Lung (tissue), 12 donors: ENCODE measurements around the gene ANKRD13B. TPM values are rescaled to one million over a fixed set of nuclear protein-coding genes. Genes with fewer than 3 reads are reported as not detected.

Experiments used
- ATAC-seq: fragments of 200-7000 bp; cut with Tn5 transposase; one replicate; pipeline ENCODE4 v1.9.1; 2020; ENCODE audit warnings: moderate number of reproducible peaks; ENCODE audit not compliant: insufficient read depth, low FRiP score
- DNase-seq, 3 donors: peaks; one replicate each; pipeline ENCODE4 v3.0.0-alpha.2; 2013 to 2017
- H3K27ac ChIP-seq, 2 donors: one replicate each; pipeline ENCODE4 v1.5.1; 2013; ENCODE audit warnings: mild to moderate bottlenecking in 2 of 2, moderate library complexity in 2 of 2, control low read depth in 1 of 2, inconsistent platforms in 1 of 2, low read depth in 1 of 2, low read length in 1 of 2
- H3K27me3 ChIP-seq, 3 donors: one replicate each; pipeline ENCODE4 v1.5.1; 2013; ENCODE audit warnings: low read length in 2 of 3; ENCODE audit not compliant: control insufficient read depth in 3 of 3, insufficient read depth in 3 of 3
- H3K36me3 ChIP-seq, 4 donors: one replicate each; pipeline ENCODE4 v1.5.1; 2013; ENCODE audit warnings: low read length in 4 of 4, mild to moderate bottlenecking in 1 of 4, moderate library complexity in 1 of 4; ENCODE audit not compliant: control insufficient read depth in 4 of 4, insufficient read depth in 4 of 4
- H3K4me1 ChIP-seq, 5 donors: one replicate each; pipeline ENCODE4 v1.5.1; 2013; ENCODE audit warnings: low read length in 5 of 5, mild to moderate bottlenecking in 2 of 5, moderate library complexity in 1 of 5; ENCODE audit not compliant: control insufficient read depth in 5 of 5, insufficient read depth in 5 of 5
- H3K4me3 ChIP-seq: one replicate; pipeline ENCODE4 v1.5.1; 2013; ENCODE audit warnings: mild to moderate bottlenecking, control low read depth, moderate library complexity
- H3K9ac ChIP-seq, 2 donors: one replicate each; pipeline ENCODE4 v1.5.1; 2013; ENCODE audit warnings: low read length in 2 of 2, control low read depth in 1 of 2; ENCODE audit not compliant: insufficient read depth in 1 of 2
- H3K9me3 ChIP-seq, 4 donors: one replicate each; pipeline ENCODE4 v1.5.1; 2013; ENCODE audit warnings: low read length in 3 of 4, mild to moderate bottlenecking in 1 of 4, moderate library complexity in 1 of 4; ENCODE audit not compliant: control insufficient read depth in 4 of 4, insufficient read depth in 3 of 4
- WGBS, 2 donors: extraction: QIAGEN DNeasy Blood & Tissue Kit; methylation state at CpG; one replicate each; pipeline ENCODE4 v1.1.7; 2013; 5-methylcytosine and 5-hydroxymethylcytosine counted together
- polyA plus RNA-seq, 2 donors: library from polyadenylated mRNA; stranded (reverse); fragments of 200-250 nt; gene quantifications; one replicate each; pipeline ENCODE4 v1.2.1, GENCODE V29; 2013
- total RNA-seq, 2 donors: library from RNA; depleted of rRNA in 1 of 2; stranded (reverse); fragments of >200 nt in 1 of 2; gene quantifications; one replicate each; pipeline ENCODE4 v1.2.1, GENCODE V29; 2014 to 2021
- TF ChIP-seq, protein P1 (sequence below): IDR thresholded peaks from 2 replicates; pipeline ENCODE4 v1.5.1; 2012; ENCODE audit warnings: mild to moderate bottlenecking; ENCODE audit errors: control extremely low read depth, extremely low read depth
- donor health status: control.
- donor health status: control.
- donor health status: Bipolar disorder and iron deficiency.
- donor health status: healthy.
- donor health status: DM: yes; HTN: yes; CAD: no.

ANKRD13B gene
- total and polyA plus RNA-seq, 4 donors: 2.7 to 6.9 (median 4.9) TPM

DNA sequence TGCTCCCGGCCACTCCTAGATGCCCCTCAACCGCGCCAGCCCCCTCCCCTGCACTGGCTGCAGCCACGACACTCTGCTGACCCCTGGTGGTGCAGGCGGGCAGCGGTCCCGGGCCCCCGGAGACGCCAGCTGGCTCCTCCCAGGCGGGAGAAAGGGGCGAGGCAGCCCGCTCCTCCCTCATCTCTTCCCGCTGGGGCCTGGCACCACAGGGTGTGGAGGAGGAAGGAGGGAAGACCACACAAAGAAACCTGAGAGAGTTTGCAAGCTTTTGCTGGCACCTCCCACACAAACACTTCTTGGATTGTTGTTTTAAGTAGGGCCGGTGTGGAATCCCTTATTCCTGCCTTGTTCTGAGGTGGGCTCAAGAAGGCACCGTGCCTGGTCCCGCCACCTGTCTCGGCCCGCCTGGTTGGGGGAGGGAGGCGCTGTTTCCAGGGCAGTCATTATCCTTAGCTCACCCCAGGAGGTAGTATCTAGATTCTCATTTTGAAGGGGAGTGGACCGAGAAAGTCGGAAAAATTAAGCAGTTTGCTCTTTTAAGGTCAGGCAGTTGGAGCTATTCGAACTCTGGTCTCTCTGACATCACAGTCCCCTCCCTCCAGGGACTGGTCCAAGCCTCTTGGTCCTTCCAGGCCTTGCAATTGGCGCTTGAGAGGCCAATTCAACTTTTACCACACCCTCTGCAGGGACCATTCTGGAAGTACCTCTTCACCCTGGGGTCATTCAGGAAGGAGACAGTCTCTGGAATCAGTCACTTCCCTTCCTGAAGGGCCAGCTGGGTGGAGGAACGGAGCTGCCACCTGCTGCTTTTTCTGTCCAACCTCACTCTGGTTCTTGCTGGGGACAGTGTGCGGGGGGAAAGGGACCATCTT is 959 bp upstream of the ANKRD13B start:
- no peaks in the 10 kb centered on the region for H3K9me3 ChIP-seq
- DNase-seq: peak; percentile 93 to 95 (median 95)
- peak; percentile 70 for ATAC-seq
- no peak overlapping the region for H3K9ac ChIP-seq
- H3K4me3 ChIP-seq: no peak overlapping the region
- H3K27me3 ChIP-seq: no peaks in the 10 kb centered on the region
- peak overlapping the region in 1 of 2 donors; percentile 4 for H3K27ac ChIP-seq
- H3K36me3 ChIP-seq: no peaks in the 10 kb centered on the region
- H3K4me1 ChIP-seq: peaks cover 10 to 68% (median 31%) of the 10 kb centered on the region in 5 donors
- 10 to 12% methylated on average over 25 of the region's 25 CpGs for WGBS, 2 donors
- TF ChIP-seq, protein P1, sequence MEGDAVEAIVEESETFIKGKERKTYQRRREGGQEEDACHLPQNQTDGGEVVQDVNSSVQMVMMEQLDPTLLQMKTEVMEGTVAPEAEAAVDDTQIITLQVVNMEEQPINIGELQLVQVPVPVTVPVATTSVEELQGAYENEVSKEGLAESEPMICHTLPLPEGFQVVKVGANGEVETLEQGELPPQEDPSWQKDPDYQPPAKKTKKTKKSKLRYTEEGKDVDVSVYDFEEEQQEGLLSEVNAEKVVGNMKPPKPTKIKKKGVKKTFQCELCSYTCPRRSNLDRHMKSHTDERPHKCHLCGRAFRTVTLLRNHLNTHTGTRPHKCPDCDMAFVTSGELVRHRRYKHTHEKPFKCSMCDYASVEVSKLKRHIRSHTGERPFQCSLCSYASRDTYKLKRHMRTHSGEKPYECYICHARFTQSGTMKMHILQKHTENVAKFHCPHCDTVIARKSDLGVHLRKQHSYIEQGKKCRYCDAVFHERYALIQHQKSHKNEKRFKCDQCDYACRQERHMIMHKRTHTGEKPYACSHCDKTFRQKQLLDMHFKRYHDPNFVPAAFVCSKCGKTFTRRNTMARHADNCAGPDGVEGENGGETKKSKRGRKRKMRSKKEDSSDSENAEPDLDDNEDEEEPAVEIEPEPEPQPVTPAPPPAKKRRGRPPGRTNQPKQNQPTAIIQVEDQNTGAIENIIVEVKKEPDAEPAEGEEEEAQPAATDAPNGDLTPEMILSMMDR: peak; percentile 92

DNA sequence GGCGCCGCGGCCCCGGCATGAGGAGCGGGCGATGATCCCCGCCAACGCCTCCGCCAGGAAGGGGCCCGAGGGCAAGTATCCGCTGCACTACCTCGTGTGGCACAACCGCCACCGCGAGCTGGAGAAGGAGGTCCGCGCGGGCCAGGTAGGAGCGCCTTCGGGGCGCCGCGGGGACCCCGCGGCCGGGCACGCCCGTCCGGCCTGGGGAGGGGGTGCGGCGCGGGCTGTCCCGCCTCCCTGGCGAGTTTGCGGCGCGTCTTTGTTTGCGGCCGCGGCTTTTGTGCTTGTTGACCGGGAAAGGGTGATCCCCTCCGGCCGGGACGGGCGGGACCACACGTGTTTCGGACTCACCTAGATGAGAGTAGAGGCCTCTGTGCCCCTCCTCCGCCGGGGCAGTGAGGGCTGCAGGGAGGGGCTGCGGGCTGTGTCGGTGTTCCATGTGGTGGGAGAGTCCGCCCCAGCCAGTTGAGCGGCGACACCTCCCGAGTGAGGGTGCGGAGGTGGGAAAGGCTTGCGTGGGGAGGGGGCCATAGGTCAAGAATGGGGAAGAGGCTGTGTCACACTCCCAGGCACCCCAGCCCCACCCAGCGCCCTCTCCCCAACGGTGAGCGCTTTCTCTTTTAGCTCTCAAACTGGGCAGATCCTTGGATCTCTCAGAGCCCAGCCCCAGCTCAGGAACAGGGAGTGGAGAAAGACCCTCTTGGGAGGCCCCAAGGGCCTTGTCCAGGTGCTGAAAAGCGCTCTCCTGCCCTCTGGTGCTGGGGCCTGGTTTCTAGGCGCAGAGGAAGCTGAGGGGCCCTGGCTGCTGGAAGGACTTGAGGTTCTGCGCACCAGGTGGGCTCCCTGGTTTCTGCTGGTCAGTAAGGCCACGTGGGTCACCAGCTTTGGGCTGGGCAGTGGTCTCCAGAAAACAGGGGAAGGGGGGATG is 923 bp downstream of the ANKRD13B start:
- H3K27ac ChIP-seq: no peak overlapping the region
- no peak for ATAC-seq
- TF ChIP-seq, protein P1: no peak
- H3K36me3 ChIP-seq: no peaks in the 10 kb centered on the region
- WGBS, 2 donors: 6 to 7% methylated on average over 51 to 64 of the region's 64 CpGs
- DNase-seq: peak in 2 of 3 donors; percentile 37 to 45
- no peaks in the 10 kb centered on the region for H3K9me3 ChIP-seq
- H3K9ac ChIP-seq: no peak overlapping the region
- H3K4me1 ChIP-seq: peaks cover 10 to 59% (median 22%) of the 10 kb centered on the region in 5 donors
- no peaks in the 10 kb centered on the region for H3K27me3 ChIP-seq
- peak overlapping the region; percentile 63 for H3K4me3 ChIP-seq

DNA sequence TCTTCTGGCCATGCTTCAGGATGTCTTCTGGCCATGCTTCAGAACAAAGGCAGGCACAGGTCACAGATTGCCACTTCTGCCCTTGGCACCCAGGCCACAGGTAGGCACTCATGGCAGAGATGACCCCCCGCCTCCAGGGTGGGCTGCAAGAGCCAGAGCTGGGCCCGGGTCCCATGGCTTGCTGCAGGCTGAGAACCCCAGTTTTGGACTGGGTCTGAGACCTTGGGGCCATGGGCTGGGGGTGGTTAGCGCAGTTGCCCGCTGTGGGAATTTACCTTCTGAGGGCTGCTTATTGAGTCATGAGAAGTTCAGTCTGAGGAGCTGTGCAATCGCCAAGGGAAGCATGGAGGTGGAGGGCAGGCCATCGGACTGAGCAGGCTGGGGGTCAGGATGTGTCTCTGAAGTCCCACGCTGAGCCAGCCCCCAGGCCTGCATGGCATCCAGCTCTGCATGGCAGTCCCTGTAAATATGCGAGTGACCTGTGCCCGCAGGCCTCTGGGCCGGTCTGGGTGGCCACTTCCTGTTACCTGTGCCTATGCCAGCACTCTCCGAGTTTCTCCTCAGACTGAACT is 1.7 kb downstream of the ANKRD13B start:
- no peaks in the 10 kb centered on the region for H3K36me3 ChIP-seq
- no peak overlapping the region for H3K4me3 ChIP-seq
- peaks cover 10 to 59% (median 21%) of the 10 kb centered on the region in 5 donors for H3K4me1 ChIP-seq
- no peak overlapping the region for H3K27ac ChIP-seq
- H3K9me3 ChIP-seq: no peaks in the 10 kb centered on the region
- no peak overlapping the region for H3K9ac ChIP-seq
- H3K27me3 ChIP-seq: no peaks in the 10 kb centered on the region
- TF ChIP-seq, protein P1: no peak
- no peak for ATAC-seq
- DNase-seq: no peak
- WGBS, 2 donors: 88 to 91% methylated on average over 11 of the region's 11 CpGs
